Germinal center (tissue), 1 donor: ENCODE results near the gene LRRC46.

Experiments used
- DNase-seq: peaks from one replicate; pipeline ENCODE4 v3.0.0; 2012; ENCODE audit warnings: mixed read lengths, low spot score

The LRRC46 gene

GRCh38 chr17:47877368-47878034 is 46.0 kb downstream of the LRRC46 start:
- DNase-seq, result no peak

GRCh38 chr17:47878203-47879027 is 46.9 kb downstream of the LRRC46 start:
- DNase-seq, result no peak

DNA sequence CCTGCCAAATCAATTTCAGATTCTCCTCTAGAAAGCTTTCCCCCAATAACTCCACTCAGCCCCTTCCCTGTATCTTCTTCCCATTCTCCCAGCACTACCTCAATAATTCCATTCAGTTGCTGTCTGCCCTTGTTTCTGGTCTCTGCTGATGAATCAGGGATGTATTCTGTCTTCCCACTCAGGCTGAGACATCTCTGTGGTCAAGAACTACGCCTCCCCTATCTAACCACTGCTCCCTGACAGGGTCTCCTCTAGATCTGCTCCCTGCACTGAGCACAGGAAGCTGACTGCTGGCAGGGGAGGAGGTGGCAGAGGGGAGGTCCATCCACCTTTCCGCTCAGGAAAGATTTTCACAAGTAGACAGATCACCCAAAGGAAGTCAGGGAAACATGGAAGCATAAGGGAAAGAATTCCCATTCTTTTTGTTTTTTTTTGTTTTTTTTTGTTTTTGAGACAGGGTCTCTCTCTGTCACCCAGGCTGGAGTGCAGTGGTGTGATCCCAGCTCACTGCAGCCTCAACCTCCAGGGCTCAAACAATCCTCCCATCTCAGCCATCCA is 47.6 kb downstream of the LRRC46 start:
- no peak for DNase-seq

- no peak for DNase-seq
Observed at GRCh38 chr17:47879776-47880454, 48.4 kb downstream of the LRRC46 start.

GRCh38 chr17:47882247-47882646 is 50.8 kb downstream of the LRRC46 start:
- no peak for DNase-seq

- no peak for DNase-seq
Observed at GRCh38 chr17:47882695-47883588, 51.5 kb downstream of the LRRC46 start.

DNA sequence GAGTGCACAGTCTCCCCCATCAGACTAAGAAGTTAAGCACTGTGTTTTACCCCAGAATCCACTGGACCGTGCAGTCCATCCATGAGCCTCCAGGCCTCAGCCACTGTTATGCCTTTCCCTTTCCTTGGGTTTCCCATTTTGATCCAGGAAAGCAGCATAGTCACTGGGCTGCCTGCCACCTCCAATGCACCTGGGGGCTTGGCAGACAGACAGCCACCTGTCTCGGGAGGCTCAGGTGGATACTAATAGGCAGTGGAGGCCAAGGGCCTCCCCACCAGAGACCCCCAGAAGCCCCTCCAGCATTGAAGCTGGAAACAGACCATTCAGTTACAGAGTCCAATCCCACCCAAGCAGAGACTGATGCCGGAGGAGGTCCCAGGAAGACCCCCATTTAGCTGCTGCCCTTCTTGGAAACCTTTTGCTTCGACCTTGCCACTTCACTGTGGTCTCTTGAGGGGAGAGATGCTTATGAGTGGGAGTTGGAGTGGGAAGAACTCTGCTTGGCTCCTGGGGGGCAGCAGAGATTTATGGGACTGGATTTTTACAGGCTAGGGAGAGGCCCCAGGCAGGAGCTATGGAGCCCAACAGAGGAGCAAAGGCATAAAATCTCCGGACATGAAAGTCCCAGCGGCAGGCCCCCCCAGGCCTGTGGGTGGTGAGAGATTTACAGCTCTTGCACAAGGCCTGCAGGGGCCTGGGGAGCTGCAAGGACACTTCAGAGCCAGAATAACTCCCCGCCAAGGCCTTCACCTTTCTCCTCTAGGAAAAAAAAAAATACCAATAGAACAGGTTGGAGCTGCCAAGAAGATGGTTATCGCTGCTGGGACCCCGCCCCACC is 52.3 kb downstream of the LRRC46 start:
- no peak for DNase-seq

DNA sequence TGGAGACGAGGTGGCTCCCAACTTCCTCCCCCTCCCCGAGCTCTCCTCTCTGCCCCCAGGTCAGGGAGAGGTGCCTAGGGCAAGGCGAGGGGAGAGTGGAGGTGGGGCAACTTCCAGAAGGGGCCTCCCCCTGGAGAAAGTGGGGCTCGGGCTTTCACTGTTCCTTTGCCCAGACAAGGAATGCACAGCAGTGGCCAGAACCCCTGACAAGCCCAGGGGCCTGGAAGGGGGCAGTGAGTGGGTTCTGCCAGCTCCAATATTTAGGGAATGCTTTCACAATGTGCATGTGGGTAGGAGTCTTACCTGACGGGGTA is 52.9 kb downstream of the LRRC46 start:
- DNase-seq, result no peak

DNA sequence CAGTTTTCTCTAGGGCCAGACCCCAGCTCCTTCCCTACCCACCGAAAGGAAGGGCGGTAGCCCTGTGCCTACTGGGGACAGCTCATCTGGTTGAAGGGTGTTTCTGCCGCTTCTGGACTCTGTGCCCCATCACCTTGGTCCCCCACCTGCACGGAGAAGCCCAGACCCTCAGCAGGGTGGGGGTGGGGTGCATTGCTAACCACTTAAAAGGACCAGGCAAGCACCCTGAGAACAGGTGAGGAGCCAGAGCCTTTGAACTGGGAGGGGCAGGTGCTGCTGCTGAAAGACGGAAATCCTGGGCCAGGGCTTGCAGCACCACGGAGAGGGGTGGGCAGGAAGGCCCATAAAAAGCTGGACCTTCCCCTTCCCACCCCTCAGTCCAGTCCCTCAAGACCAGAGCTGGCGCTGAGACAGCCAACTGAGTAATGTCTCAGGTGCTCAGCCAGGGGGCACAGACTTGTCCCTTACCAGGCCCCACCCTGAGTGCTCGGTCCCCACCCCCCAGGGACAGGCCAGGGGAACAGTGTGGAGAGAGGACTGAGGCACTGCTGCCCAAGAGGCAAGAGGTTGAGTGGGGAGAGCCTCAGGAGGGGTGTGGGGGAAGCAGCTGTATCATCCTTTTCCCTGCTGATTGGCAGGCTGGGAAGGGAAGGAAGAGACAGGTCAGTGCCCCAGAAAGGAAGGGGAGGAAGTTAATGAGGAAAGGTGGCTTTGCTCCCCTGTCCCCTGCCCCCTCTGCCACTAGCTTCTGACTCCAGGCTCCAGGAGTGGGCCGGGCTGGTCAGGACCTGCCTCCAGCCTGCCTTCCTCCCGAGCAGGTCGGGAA is 53.6 kb downstream of the LRRC46 start:
- DNase-seq, result no peak
